Central memory CD4-positive, alpha-beta T cell (primary cell): ENCODE results near the gene NECTIN2.
"Not testable (repeated sequence)": the region's sequence is repeated elsewhere in the genome, so short reads cannot be mapped to it uniquely, and the experiment has no call there.

ENCODE experiments used
- DNase-seq: peaks from one replicate; pipeline ENCODE4 v3.0.0; 2022

The NECTIN2 gene

GRCh38 chr19:44887648-44888047, 41.6 kb downstream of the NECTIN2 start:
- DNase-seq: no peak

DNA sequence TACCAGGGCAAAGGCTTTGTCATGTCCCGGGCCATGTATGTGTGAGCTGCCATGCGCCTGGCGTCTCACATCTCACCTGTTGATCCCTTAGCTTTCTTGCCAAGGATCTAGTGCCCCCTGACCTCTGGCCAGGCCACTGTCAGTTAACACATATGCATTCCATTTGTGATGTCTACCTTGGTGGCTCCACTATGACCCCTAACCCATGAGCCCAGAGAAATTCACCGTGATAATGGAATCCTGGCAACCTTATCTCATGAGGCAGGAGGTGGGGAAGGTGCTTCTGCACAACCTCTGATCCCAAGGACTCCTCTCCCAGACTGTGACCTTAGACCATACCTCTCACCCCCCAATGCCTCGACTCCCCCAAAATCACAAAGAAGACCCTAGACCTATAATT, 42.2 kb downstream of the NECTIN2 start:
- not testable (repeated sequence) for DNase-seq

DNA sequence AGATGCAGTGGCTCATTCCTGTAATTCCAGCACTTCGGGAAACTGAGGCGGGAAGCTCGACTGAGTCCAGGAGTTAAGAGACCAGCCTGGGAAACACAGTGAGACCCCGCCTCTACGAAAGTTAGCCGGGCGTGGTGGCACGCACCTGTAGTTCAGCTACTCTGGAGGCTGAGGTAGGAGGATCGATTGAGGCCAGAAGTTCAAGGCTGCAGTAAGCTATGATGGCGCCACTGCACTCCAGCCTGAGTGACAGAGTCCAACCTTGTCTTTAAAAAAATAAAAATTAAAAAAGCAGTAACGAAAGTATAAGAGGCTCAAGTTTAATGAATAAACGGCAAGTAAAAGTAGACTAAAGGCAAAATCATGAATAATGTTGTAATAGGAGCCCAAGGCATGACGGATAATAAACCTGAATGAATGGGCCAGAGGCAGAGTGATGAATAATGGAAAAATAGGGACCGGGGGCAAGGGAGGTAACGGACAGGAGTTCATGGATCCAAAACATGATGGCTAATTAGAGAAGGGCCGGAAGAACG, 43.8 kb downstream of the NECTIN2 start:
- no peak for DNase-seq

- DNase-seq: peak; percentile 100
These were observed 44.4 kb downstream of the NECTIN2 start for GRCh38 chr19:44890366-44891015.

- DNase-seq: no peak
These were observed 45.2 kb downstream of the NECTIN2 start, which contains the start of gene TOMM40 for GRCh38 chr19:44891016-44891882. Gene TOMM40, plus strand, starts transcription at chr19:44891254. Its CDS starts 162 bp downstream, at chr19:44891416.

GRCh38 chr19:44892932-44893331, 46.8 kb downstream of the NECTIN2 start:
- DNase-seq: no peak

DNA sequence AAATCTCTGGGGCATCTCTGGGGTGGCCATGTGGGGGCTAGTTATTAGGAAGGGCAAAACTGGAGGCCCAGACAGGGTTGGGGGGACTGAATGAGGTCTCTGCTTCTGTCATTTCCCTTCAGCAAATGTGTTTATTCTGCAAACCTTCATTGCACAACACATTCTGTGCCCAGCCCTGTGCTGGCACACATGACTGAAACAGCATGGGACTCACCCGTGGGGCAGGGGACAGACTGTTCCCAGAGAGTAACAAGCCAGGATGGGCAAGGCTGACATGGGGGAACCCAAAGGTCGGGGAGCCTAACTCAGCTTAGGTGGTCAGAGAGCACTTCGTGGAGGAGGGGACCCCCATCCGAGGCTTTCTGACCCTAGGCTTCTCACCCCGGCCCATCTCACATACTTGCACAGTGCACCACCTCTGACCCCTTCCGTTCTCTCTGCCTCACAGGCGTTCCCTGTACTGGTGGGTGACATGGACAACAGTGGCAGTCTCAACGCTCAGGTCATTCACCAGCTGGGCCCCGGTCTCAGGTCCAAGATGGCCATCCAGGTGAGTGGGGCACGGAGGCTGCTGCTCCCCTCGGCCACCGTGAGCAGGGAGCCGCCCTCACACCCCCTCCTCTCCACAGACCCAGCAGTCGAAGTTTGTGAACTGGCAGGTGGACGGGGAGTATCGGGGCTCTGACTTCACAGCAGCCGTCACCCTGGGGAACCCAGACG, 47.4 kb downstream of the NECTIN2 start:
- DNase-seq: no peak

- no peak for DNase-seq
These were observed 47.9 kb downstream of the NECTIN2 start for GRCh38 chr19:44894052-44894400.

DNA sequence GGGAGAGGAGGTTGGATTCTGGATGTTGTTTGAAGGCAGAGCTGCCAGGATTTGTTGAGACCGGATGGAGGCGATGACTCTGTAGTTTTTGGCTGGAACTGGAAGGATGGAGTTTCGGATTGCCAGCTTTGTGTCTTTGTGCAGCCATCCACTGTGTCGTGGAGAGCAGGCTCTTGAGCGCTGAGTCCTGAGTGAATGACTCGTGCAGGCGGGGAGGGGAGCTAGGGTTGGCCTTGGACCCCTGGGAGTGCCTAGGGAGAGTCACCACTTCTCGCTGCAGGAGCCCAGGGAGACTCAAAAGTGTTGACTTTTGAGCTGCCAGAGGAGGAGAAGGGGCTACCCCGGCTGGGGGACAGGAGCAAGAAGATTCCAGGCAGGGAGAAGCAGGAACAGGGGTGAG, 48.8 kb downstream of the NECTIN2 start:
- no peak for DNase-seq

- DNase-seq: no peak
These were observed 51.7 kb downstream of the NECTIN2 start for GRCh38 chr19:44897835-44898234.

DNA sequence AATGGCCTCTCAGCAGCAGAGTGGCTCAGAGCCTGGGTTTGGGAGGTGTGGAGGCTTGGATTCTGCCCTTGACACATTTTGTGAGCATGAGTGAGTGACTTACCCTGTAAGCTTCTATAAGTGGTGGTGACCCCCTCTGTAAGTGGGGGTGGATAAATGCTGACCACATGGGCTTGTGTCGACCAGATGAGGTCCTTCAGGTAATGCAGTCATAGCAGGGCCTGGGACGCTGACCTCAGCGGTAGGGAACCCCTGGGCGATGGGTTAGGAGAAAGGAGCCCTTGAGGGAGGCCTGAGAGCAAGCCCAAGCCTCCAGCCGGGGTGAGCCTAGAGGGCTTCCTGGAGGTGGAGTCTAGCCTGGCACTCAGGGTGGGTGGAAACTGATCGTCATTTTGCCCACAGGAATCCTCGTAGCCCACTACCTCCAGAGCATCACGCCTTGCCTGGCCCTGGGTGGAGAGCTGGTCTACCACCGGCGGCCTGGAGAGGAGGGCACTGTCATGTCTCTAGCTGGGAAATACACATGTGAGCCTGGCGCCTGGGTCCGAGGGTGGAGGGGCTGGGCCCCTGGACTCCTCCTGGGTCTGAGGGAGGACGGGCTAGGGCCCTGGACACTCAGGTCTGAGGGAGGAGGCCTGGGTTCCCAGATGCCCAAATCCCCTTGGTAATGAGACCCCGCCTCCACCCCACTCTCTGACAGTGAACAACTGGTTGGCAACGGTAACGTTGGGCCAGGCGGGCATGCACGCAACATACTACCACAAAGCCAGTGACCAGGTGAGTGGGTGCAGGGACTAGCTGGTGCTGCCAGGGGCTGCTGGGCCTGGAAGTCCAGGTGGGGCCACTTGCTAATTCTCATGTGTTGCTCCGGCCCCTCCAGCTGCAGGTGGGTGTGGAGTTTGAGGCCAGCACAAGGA, 54.5 kb downstream of the NECTIN2 start:
- no peak for DNase-seq

DNA sequence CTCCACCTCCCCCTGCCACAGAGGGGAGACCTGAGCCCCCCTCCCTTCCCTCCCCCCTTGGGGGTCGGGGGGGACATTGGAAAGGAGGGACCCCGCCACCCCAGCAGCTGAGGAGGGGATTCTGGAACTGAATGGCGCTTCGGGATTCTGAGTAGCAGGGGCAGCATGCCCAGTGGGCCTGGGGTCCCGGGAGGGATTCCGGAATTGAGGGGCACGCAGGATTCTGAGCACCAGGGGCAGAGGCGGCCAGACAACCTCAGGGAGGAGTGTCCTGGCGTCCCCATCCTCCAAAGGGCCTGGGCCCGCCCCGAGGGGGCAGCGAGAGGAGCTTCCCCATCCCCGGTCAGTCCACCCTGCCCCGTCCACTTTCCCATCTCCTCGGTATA, 57.1 kb downstream of the NECTIN2 start:
- DNase-seq: no peak

- peak; percentile 56 for DNase-seq
These were observed 57.7 kb downstream of the NECTIN2 start for GRCh38 chr19:44903602-44904425.

GRCh38 chr19:44904426-44904994, 58.4 kb downstream of the NECTIN2 start:
- no peak for DNase-seq

DNA sequence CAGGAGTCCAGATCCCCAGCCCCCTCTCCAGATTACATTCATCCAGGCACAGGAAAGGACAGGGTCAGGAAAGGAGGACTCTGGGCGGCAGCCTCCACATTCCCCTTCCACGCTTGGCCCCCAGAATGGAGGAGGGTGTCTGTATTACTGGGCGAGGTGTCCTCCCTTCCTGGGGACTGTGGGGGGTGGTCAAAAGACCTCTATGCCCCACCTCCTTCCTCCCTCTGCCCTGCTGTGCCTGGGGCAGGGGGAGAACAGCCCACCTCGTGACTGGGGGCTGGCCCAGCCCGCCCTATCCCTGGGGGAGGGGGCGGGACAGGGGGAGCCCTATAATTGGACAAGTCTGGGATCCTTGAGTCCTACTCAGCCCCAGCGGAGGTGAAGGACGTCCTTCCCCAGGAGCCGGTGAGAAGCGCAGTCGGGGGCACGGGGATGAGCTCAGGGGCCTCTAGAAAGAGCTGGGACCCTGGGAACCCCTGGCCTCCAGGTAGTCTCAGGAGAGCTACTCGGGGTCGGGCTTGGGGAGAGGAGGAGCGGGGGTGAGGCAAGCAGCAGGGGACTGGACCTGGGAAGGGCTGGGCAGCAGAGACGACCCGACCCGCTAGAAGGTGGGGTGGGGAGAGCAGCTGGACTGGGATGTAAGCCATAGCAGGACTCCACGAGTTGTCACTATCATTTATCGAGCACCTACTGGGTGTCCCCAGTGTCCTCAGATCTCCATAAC, 59.5 kb downstream of the NECTIN2 start, which contains the start of gene APOE:
Gene APOE (plus strand): TSS at position 360 of the 724 bp plus-strand sequence. CDS start 829 bp downstream, outside the sequence.
- no peak for DNase-seq

GRCh38 chr19:44907613-44908012, 61.5 kb downstream of the NECTIN2 start:
- no peak for DNase-seq

GRCh38 chr19:44908074-44908835, 62.2 kb downstream of the NECTIN2 start:
- no peak for DNase-seq

- DNase-seq: no peak
These were observed 62.8 kb downstream of the NECTIN2 start for GRCh38 chr19:44908836-44909261.

GRCh38 chr19:44909775-44910174, 63.7 kb downstream of the NECTIN2 start:
- DNase-seq: no peak
